ENCODE results near the gene SCN2B. TPM values are rescaled to one million over a fixed set of nuclear protein-coding genes. Genes with fewer than 3 reads are reported as not detected.

SCN2B gene
- total and polyA plus RNA-seq, 10 donors, result 0.02 to 0.15 (median 0.04) TPM; not detected in 4

DNA sequence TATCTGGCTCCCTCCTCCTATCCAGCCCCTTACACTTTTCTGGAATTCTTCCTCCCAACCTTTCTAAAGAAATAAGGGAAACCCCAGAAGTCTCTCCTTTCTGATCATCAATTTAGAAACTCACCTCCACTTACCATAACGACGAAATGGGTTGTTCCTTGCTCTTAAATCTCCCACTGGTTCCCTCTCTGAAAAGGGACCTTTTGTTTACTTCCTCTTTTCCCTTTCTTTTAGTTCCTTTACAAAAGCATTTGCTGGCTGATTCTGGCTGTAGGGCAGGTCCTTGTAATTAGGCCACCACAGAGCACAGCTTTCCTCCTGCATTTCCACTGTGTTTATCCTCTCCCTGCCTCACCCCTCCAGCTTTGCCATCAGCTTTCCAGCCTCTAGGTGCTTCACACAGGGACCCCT, 36.3 kb upstream of the SCN2B start:
- Histone ChIP-seq H3K36me3 (peaks cover 0 to 40% (median 0%) of the 10 kb centered on the region in 6 donors), H3K9me3 (no peaks in the 10 kb centered on the region), H3K27me3 (replicated peaks in 1 of 7) (peaks cover 0 to 21% (median 0%) of the 10 kb centered on the region in 7 donors), H3K27ac (peak overlapping the region in 7 of 8 donors; percentile 9 to 88 (median 73)), H3K4me3 (peak overlapping the region in 1 of 8 donors; percentile 30), H3K4me1 (peaks cover 22 to 100% (median 54%) of the 10 kb centered on the region in 6 donors)
- TF ChIP-seq POLR2A (IDR thresholded peaks at IDR 0.05), result no peak
- no peak for TF ChIP-seq POLR2AphosphoS5 (IDR thresholded peaks at IDR 0.05)
- TF ChIP-seq CTCF (IDR thresholded peaks at IDR 0.05 in 8 of 11, conservative IDR thresholded peaks at IDR 0.05 in 3 of 11), result no peak
- no peak for DNase-seq
- WGBS, 5 donors, result 31 to 61% (median 43%) methylated on average over 2 of the region's 2 CpGs
- intact Hi-C loops (cut with DNase I; ENCODE audit: low total_unique reads), result no loop called here

DNA sequence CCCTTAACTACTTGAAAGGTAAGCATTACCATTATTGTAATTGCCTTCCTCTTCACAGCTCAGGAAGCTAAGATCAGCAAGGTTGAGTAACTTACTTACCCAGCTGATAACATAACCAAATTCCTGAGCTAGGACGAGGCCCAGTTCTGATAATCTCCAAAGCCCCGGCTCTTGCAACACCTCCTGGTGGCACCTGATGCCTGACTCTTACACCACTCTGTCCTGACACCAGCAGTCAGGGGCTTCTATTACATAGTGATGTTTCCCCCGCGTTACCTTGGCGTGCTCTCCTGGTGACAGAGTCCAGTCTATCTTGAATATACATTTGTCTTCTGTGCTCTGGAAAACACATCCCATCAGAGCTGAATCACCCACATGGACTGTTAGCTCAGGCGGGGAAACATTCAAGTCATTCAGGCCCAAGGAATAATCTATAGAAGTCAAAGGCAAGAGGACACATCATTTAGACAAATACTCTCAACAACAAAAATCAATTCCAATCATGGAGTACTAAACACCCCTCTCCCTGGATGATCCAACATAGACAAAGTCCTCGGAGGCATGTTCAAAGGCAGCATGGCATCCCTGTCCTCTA, 35.8 kb upstream of the SCN2B start:
- DNase-seq, result no peak
- Histone ChIP-seq H3K36me3 (peaks cover 0 to 40% (median 0%) of the 10 kb centered on the region in 6 donors), H3K27ac (peak overlapping the region in 7 of 8 donors; percentile 9 to 88 (median 73)), H3K27me3 (replicated peaks in 1 of 7) (peaks cover 0 to 18% (median 0%) of the 10 kb centered on the region in 7 donors), H3K4me1 (peaks cover 22 to 100% (median 56%) of the 10 kb centered on the region in 6 donors), H3K9me3 (no peaks in the 10 kb centered on the region), H3K4me3 (peak overlapping the region in 1 of 8 donors; percentile 30)
- 58 to 81% (median 66%) methylated on average over 7 of the region's 7 CpGs for WGBS, 5 donors
- TF ChIP-seq CTCF (IDR thresholded peaks at IDR 0.05 in 8 of 11, conservative IDR thresholded peaks at IDR 0.05 in 3 of 11) (no peak), POLR2AphosphoS5 (IDR thresholded peaks at IDR 0.05) (no peak), POLR2A (IDR thresholded peaks at IDR 0.05) (no peak)
- intact Hi-C loops (cut with DNase I; ENCODE audit: low total_unique reads), result no loop called here

DNA sequence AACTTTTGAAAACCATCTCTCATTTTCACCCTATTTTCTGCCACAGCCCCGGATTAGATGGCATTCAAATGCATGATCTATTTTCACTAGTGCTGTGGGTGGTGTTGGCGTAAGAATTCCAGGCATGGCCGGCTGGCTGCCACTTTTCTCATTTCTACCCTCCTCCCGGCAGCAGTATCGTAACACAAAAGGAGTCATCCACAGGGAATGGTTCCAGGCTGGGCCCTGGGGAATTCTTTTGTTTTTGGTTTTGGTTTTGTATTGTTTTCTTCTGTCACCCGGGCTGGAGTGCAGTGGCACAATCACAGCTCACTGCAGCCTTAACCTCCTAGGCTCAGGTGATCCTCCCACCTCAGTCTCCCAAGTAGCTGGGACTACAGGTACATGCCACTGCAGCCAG, 34.6 kb upstream of the SCN2B start:
- WGBS, 5 donors, result 62 to 77% (median 72%) methylated on average over 6 of the region's 6 CpGs
- no peak for DNase-seq
- H3K9me3 ChIP-seq, result no peaks in the 10 kb centered on the region
- no peak for TF ChIP-seq POLR2AphosphoS5 (IDR thresholded peaks at IDR 0.05)
- peaks cover 0 to 41% (median 0%) of the 10 kb centered on the region in 6 donors for H3K36me3 ChIP-seq
- intact Hi-C loops (cut with DNase I; ENCODE audit: low total_unique reads), result no loop called here
- peaks cover 0 to 18% (median 0%) of the 10 kb centered on the region in 7 donors for H3K27me3 ChIP-seq (replicated peaks in 1 of 7)
- H3K4me1 ChIP-seq, result peaks cover 22 to 100% (median 56%) of the 10 kb centered on the region in 6 donors
- H3K4me3 ChIP-seq, result no peak overlapping the region
- peak overlapping the region in 4 of 8 donors; percentile 52 to 88 (median 78) for H3K27ac ChIP-seq

DNA sequence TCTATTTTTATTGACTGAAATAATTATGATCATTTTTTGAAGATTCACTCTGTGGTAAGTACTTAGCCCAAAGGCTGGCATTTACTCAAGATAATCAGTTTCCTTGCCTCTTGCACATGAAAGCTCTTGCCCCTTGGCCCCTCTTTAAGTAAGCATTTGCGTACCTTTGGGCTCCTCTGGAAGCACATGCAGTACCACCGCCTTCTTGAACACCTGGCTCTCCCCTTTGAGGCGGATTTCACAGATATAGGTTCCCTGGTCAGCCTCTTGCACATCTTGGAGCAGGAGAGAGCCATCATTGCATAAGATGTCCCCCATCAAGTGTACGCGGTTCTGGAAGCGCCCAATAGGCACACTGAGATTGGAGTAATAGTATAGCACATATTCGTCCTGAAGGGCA, 33.9 kb upstream of the SCN2B start:
- 89 to 93% (median 92%) methylated on average over 7 of the region's 7 CpGs for WGBS, 5 donors
- Histone ChIP-seq H3K4me1 (peaks cover 17 to 100% (median 52%) of the 10 kb centered on the region in 6 donors), H3K9me3 (no peaks in the 10 kb centered on the region), H3K27me3 (replicated peaks in 1 of 7) (peaks cover 0 to 18% (median 0%) of the 10 kb centered on the region in 7 donors), H3K36me3 (peaks cover 0 to 47% (median 2%) of the 10 kb centered on the region in 6 donors), H3K4me3 (no peak overlapping the region), H3K27ac (peak overlapping the region in 4 of 8 donors; percentile 52 to 88 (median 78))
- intact Hi-C loops (cut with DNase I; ENCODE audit: low total_unique reads), result no loop called here
- no peak for TF ChIP-seq POLR2AphosphoS5 (IDR thresholded peaks at IDR 0.05)
- no peak for TF ChIP-seq CTCF (IDR thresholded peaks at IDR 0.05 in 8 of 11, conservative IDR thresholded peaks at IDR 0.05 in 3 of 11)
- no peak for DNase-seq
